ENCODE results near the gene PDE4B. TPM values are rescaled to one million over a fixed set of nuclear protein-coding genes. Genes with fewer than 3 reads are reported as not detected.

The PDE4B gene
- total and polyA plus RNA-seq, 10 of the 15 experiments (the other 5 are each of a cell fraction or from before 2014, with no cell fraction given), result 3.0 to 13.2 (median 5.7) TPM

DNA sequence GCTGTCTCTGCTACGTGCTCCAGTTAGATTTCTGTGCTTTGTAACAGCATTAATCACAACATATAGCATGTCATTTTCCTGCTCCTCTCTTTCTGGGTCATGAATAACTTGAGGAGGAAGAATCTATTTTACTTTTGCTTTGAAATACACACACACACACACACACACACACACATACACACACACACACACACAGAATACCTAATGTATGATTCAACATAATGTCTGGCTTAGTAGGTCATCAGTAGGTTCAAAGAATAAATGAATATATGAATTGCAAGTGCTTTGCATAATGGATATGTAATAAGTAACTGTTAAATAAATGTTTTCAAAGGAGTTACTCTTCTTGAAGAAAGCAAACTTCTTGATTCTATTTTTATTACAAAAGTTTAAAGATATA lies 249.0 kb downstream of the PDE4B start:
- Histone ChIP-seq H3K4me3 (no peak overlapping the region), H3K27me3 (replicated peaks in 1 of 2; ENCODE audit: control insufficient read depth in 2 of 2, insufficient read depth in 2 of 2, low read length in 1 of 2) (no peaks in the 10 kb centered on the region), H3K27ac (ENCODE audit: control insufficient read depth, insufficient read depth) (no peak overlapping the region), H4K20me1 (ENCODE audit: control insufficient read depth, insufficient read depth) (no peaks in the 10 kb centered on the region), H3K36me3 (ENCODE audit: control insufficient read depth in 2 of 2, insufficient read depth in 2 of 2, low read length in 1 of 2) (no peaks in the 10 kb centered on the region), H3K79me2 (ENCODE audit: control insufficient read depth, insufficient read depth, low read length) (no peaks in the 10 kb centered on the region), H3K4me2 (ENCODE audit: control insufficient read depth, insufficient read depth) (no peak overlapping the region), H3K4me1 (ENCODE audit: control insufficient read depth, insufficient read depth, low read length) (no peaks in the 10 kb centered on the region), H2AFZ (ENCODE audit: control insufficient read depth, low read depth, low read length) (no peak overlapping the region), H3K9me3 (replicated peaks; ENCODE audit: control insufficient read depth, insufficient read depth, low read length) (no peaks in the 10 kb centered on the region), H3K9ac (ENCODE audit: control insufficient read depth, insufficient read depth, low read length) (no peak overlapping the region)
- ChIA-PET POLR2A (no interaction called here), SMC1A (ENCODE audit: uncharacterized antibody, unreplicated experiment) (no interaction called here), CTCF (no interaction called here), RAD21 (ENCODE audit: unreplicated experiment) (no interaction called here)
- BruUV-seq (replicated peaks), result no TSS peak
- no peak for TF ChIP-seq WRNIP1 (IDR thresholded peaks at IDR 0.05; ENCODE audit: borderline replicate concordance, low read depth, low read length)
- ATAC-seq (no peak), DNase-seq (ENCODE audit: low read depth, low spot score) (no peak), FAIRE-seq (no peak)
- intact Hi-C loops (cut with micrococcal nuclease; ENCODE audit: unreplicated experiment), result no loop called here
- in situ Hi-C loops (cut with MboI), result no loop called here
- 0% methylated on average over 1 of the region's 1 CpG for WGBS (ENCODE audit: insufficient coverage, insufficient replicate concordance, low lambda C conversion rate, missing lambda C conversion rate)

DNA sequence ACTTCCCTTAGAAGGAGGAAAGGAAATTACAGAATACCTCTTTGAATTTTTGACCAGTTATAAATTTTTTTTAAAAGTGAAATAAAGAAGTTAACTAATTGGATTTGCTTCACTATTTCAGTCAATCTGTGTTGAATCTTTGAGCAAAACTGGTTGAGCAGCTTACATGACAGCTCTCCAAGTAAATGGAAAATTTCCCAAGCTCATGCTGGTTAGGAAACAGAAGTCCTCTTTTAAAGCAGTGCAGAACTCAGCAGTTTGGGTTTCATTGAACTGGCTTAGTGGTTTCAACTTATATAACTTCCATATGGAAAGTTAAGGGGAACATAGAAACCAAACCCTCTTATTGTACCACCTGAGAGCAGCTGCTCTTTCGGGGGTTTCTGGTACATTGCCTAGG lies 250.5 kb downstream of the PDE4B start:
- Histone ChIP-seq H3K36me3 (ENCODE audit: control insufficient read depth in 2 of 2, insufficient read depth in 2 of 2, low read length in 1 of 2) (no peaks in the 10 kb centered on the region), H3K9ac (ENCODE audit: control insufficient read depth, insufficient read depth, low read length) (no peak overlapping the region), H3K27me3 (replicated peaks in 1 of 2; ENCODE audit: control insufficient read depth in 2 of 2, insufficient read depth in 2 of 2, low read length in 1 of 2) (no peaks in the 10 kb centered on the region), H3K4me2 (ENCODE audit: control insufficient read depth, insufficient read depth) (no peak overlapping the region), H3K9me3 (replicated peaks; ENCODE audit: control insufficient read depth, insufficient read depth, low read length) (no peaks in the 10 kb centered on the region), H2AFZ (ENCODE audit: control insufficient read depth, low read depth, low read length) (no peak overlapping the region), H3K4me3 (no peak overlapping the region), H3K79me2 (ENCODE audit: control insufficient read depth, insufficient read depth, low read length) (no peaks in the 10 kb centered on the region), H3K27ac (ENCODE audit: control insufficient read depth, insufficient read depth) (no peak overlapping the region), H4K20me1 (ENCODE audit: control insufficient read depth, insufficient read depth) (no peaks in the 10 kb centered on the region), H3K4me1 (ENCODE audit: control insufficient read depth, insufficient read depth, low read length) (no peaks in the 10 kb centered on the region)
- SMC1A ChIA-PET (ENCODE audit: uncharacterized antibody, unreplicated experiment), result no interaction called here
- in situ Hi-C loops (cut with MboI) (no loop called here), intact Hi-C loops (cut with micrococcal nuclease; ENCODE audit: unreplicated experiment) (no loop called here)
- CTCF ChIA-PET, result interaction anchor here (0.8 kb wide), 1 partner anchor 54 kb away, joined by 3 read pairs; no protein-coding TSS in a partner anchor
- POLR2A ChIA-PET, result no interaction called here
- RAD21 ChIA-PET (ENCODE audit: unreplicated experiment), result no interaction called here
- WGBS (ENCODE audit: insufficient coverage, insufficient replicate concordance, low lambda C conversion rate, missing lambda C conversion rate), result 14% methylated on average over 1 of the region's 1 CpG
- no peak for DNase-seq (ENCODE audit: low read depth, low spot score)
- BruUV-seq (replicated peaks), result no TSS peak
- ATAC-seq, result no peak
- no peak for FAIRE-seq
- no peak for TF ChIP-seq KDM1A (IDR thresholded peaks at IDR 0.05; ENCODE audit: borderline replicate concordance)
- TF ChIP-seq, protein P1, sequence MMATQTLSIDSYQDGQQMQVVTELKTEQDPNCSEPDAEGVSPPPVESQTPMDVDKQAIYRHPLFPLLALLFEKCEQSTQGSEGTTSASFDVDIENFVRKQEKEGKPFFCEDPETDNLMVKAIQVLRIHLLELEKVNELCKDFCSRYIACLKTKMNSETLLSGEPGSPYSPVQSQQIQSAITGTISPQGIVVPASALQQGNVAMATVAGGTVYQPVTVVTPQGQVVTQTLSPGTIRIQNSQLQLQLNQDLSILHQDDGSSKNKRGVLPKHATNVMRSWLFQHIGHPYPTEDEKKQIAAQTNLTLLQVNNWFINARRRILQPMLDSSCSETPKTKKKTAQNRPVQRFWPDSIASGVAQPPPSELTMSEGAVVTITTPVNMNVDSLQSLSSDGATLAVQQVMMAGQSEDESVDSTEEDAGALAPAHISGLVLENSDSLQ (IDR thresholded peaks at IDR 0.05), result no peak
- TF ChIP-seq TBL1XR1 (IDR thresholded peaks at IDR 0.05; ENCODE audit: low read depth, low read length), result no peak
- no peak for TF ChIP-seq CBFB (IDR thresholded peaks at IDR 0.05; ENCODE audit: low read depth)
- TF ChIP-seq TCF7 (IDR thresholded peaks at IDR 0.05; ENCODE audit: borderline replicate concordance), result no peak
- TF ChIP-seq, protein P2, sequence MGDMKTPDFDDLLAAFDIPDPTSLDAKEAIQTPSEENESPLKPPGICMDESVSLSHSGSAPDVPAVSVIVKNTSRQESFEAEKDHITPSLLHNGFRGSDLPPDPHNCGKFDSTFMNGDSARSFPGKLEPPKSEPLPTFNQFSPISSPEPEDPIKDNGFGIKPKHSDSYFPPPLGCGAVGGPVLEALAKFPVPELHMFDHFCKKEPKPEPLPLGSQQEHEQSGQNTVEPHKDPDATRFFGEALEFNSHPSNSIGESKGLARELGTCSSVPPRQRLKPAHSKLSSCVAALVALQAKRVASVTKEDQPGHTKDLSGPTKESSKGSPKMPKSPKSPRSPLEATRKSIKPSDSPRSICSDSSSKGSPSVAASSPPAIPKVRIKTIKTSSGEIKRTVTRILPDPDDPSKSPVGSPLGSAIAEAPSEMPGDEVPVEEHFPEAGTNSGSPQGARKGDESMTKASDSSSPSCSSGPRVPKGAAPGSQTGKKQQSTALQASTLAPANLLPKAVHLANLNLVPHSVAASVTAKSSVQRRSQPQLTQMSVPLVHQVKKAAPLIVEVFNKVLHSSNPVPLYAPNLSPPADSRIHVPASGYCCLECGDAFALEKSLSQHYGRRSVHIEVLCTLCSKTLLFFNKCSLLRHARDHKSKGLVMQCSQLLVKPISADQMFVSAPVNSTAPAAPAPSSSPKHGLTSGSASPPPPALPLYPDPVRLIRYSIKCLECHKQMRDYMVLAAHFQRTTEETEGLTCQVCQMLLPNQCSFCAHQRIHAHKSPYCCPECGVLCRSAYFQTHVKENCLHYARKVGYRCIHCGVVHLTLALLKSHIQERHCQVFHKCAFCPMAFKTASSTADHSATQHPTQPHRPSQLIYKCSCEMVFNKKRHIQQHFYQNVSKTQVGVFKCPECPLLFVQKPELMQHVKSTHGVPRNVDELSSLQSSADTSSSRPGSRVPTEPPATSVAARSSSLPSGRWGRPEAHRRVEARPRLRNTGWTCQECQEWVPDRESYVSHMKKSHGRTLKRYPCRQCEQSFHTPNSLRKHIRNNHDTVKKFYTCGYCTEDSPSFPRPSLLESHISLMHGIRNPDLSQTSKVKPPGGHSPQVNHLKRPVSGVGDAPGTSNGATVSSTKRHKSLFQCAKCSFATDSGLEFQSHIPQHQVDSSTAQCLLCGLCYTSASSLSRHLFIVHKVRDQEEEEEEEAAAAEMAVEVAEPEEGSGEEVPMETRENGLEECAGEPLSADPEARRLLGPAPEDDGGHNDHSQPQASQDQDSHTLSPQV (IDR thresholded peaks at IDR 0.05), result no peak
- TF ChIP-seq RELA (IDR thresholded peaks at IDR 0.05; ENCODE audit: borderline replicate concordance, partially characterized antibody), result no peak
- TF ChIP-seq ZNF274 (IDR thresholded peaks at IDR 0.05; ENCODE audit: insufficient read depth, insufficient read length), result no peak
- TF ChIP-seq BACH1 (IDR thresholded peaks at IDR 0.05; ENCODE audit: borderline replicate concordance), result no peak
- no peak for TF ChIP-seq JUNB (IDR thresholded peaks at IDR 0.05)
- TF ChIP-seq, protein P3, sequence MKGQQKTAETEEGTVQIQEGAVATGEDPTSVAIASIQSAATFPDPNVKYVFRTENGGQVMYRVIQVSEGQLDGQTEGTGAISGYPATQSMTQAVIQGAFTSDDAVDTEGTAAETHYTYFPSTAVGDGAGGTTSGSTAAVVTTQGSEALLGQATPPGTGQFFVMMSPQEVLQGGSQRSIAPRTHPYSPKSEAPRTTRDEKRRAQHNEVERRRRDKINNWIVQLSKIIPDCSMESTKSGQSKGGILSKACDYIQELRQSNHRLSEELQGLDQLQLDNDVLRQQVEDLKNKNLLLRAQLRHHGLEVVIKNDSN (IDR thresholded peaks at IDR 0.05; ENCODE audit: borderline replicate concordance, extremely low read length, insufficient read depth, low read depth, low read length), result no peak
- no peak for TF ChIP-seq ZNF384 (IDR thresholded peaks at IDR 0.05; ENCODE audit: borderline replicate concordance, low read depth, low read length)
- TF ChIP-seq NBN (IDR thresholded peaks at IDR 0.05), result no peak

Data from GM12878 (cell line).